Adrenal gland (tissue), 12 donors: Measurements from ENCODE around the gene HHIPL1. TPM values are rescaled to one million over a fixed set of nuclear protein-coding genes. Genes with fewer than 3 reads are reported as not detected.
A peak's percentile ranks its signal among the peaks of the same experiment; 100 is the strongest.

Source experiments
- DNase-seq, 7 donors: peaks; one replicate each; pipeline ENCODE4 v3.0.0-alpha.2; 2019 to 2020
- H3K27ac ChIP-seq, 5 donors: fragments of 200-600 bp; sonication (generic) in 4 of 5; 1 replicate in 3 of 5; 2 replicates in 2 of 5; pipeline versions ENCODE4 v1.5.1 to v1.8.0; 2016 to 2020; ENCODE audit warnings: mild to moderate bottlenecking in 1 of 5
- H3K27me3 ChIP-seq: fragments of 200-600 bp; 2 replicates; pipeline ENCODE4 v1.8.0; 2021
- H3K36me3 ChIP-seq, 2 donors: fragments of 200-600 bp; replicated peaks in 1 of 2; 1 replicate in 1 of 2; 2 replicates in 1 of 2; pipeline versions ENCODE4 v1.5.1 to v1.8.0; 2018 to 2022
- H3K4me1 ChIP-seq, 2 donors: fragments of 200-600 bp; replicated peaks in 1 of 2; 1 replicate in 1 of 2; 2 replicates in 1 of 2; pipeline versions ENCODE4 v1.5.1 to v1.8.0; 2018 to 2021
- H3K4me3 ChIP-seq, 4 donors: fragments of 200-600 bp; sonication (generic) in 3 of 4; one replicate each; pipeline ENCODE4 v1.5.1; 2016 to 2018
- H3K9me3 ChIP-seq, 3 donors: fragments of 200-600 bp; sonication (generic) in 1 of 3; replicated peaks in 1 of 3; 1 replicate in 2 of 3; 2 replicates in 1 of 3; pipeline versions ENCODE4 v1.5.1 to v1.8.0; 2016 to 2021
- CTCF ChIP-seq, 6 experiments: fragments of 450-650 bp in 4 of 6; fragments of 200-600 bp in 2 of 6; sonication (generic) in 1 of 6; IDR thresholded peaks; 1 replicate in 5 of 6; 2 replicates in 1 of 6; pipeline versions ENCODE4 v1.5.1 to v1.8.0; 2016 to 2021; ENCODE audit warnings: antibody characterized with exemption in 6 of 6, mild to moderate bottlenecking in 2 of 6, moderate library complexity in 1 of 6
- POLR2A ChIP-seq, 2 donors: fragments of 450-650 bp; IDR thresholded peaks; one replicate each; pipeline ENCODE4 v1.6.1; 2017; ENCODE audit warnings: antibody characterized with exemption in 2 of 2, mild to moderate bottlenecking in 2 of 2, moderate library complexity in 1 of 2
- WGBS, 4 donors: extraction: QIAGEN DNeasy Blood & Tissue Kit in 2 of 4; methylation state at CpG; one replicate each; pipeline versions ENCODE4 v1.1.5 to v1.1.7; 2013 to 2017; 5-methylcytosine and 5-hydroxymethylcytosine counted together
- intact Hi-C, 2 donors: fragments of 100-400 bp; cut with DNase I; formaldehyde crosslinking; loops; one replicate each; pipeline versions ENCODE4 v1.14.1 to v1.15.0; 2022 to 2023
- polyA plus RNA-seq, 3 donors: library from polyadenylated mRNA; stranded (reverse); fragments of 200-250 nt in 2 of 3; fragments of 350-450 nt in 1 of 3; fragmentation: Illumina TruSeq in 1 of 3; extraction: RNeasy Lipid Tissue Mini Kit (QIAGEN cat#74804) in 1 of 3; gene quantifications; one replicate each; pipeline ENCODE4 v1.2.3, GENCODE V29; 2013 to 2014
- total RNA-seq, 9 donors: library from RNA; depleted of rRNA in 4 of 9; stranded (reverse); fragments of >200 nt in 4 of 9; fragments of 120-200 nt in 1 of 9; fragmentation: NEBNext Ultra II Directional in 1 of 9; extraction: Animal tissue kit (Norgen Biotek cat#: 25700) in 1 of 9; gene quantifications; one replicate each; pipeline versions ENCODE4 v1.1.0 to v1.2.4, GENCODE V29; 2013 to 2023
- donor health status: healthy with polysubstance abuse.
- donor health status: Bipolar disorder and iron deficiency.
- donor health status: DM: yes; HTN: yes; CAD: no.
- donor health status: DM: no; HTN: no; CAD: no.
- donor health status: DM: no; HTN: no; CAD: no.
- donor health status: DM: yes; HTN: yes; CAD: no.

HHIPL1 gene
- total and polyA plus RNA-seq, 12 donors, result 0.20 to 2.9 (median 1.3) TPM

- intact Hi-C loops, result loop anchor here in 1 of 2 donors (5.0 kb wide), 1 partner anchor 41 kb away; no protein-coding TSS in a partner anchor
- Histone ChIP-seq H3K4me3 (peak within 1 kb of the TSS in 3 of 4 donors; percentile 55 to 75 (median 62)), H3K9me3 (no peaks in the 10 kb centered on the region), H3K4me1 (peaks cover 49% of the 10 kb centered on the region in 2 donors), H3K27ac (peak within 1 kb of the TSS; percentile 41 to 88 (median 73)), H3K36me3 (no peaks in the 10 kb centered on the region), H3K27me3 (no peaks in the 10 kb centered on the region)
- peak in 5 of 7 donors; percentile 47 to 67 (median 58) for DNase-seq
- WGBS, 4 donors, result 0 to 10% (median 4%) methylated on average over 11 to 128 of the region's 128 CpGs
- TF ChIP-seq CTCF (IDR thresholded peaks at IDR 0.05), result no peak
- no peak for TF ChIP-seq POLR2A (IDR thresholded peaks at IDR 0.05)
Measured at GRCh38 chr14:99603471-99604277, 41.3 kb upstream of the HHIPL1 start, which contains the start of gene CCDC85C. Gene CCDC85C, minus strand, starts transcription at chr14:99604207. Its CDS starts 248 bp downstream, at chr14:99603959.

GRCh38 chr14:99604278-99604765, 40.6 kb upstream of the HHIPL1 start:
- H3K27me3 ChIP-seq, result no peaks in the 10 kb centered on the region
- intact Hi-C loops, result loop anchor here in 1 of 2 donors (5.0 kb wide), 1 partner anchor 42 kb away; no protein-coding TSS in a partner anchor
- H3K36me3 ChIP-seq, result no peaks in the 10 kb centered on the region
- H3K27ac ChIP-seq, result peak overlapping the region; percentile 41 to 88 (median 72)
- peak overlapping the region in 3 of 4 donors; percentile 55 to 75 (median 62) for H3K4me3 ChIP-seq
- 0 to 1% (median 0%) methylated on average over 1 to 65 of the region's 65 CpGs; no CpG with 5 or more reads in 1 of the 4 donors for WGBS, 4 donors
- TF ChIP-seq CTCF (IDR thresholded peaks at IDR 0.05) (no peak), POLR2A (IDR thresholded peaks at IDR 0.05) (peak in 1 of 2 donors; percentile 70)
- H3K9me3 ChIP-seq, result no peaks in the 10 kb centered on the region
- DNase-seq, result peak; percentile 93 to 97 (median 95)
- peaks cover 42 to 43% of the 10 kb centered on the region in 2 donors for H3K4me1 ChIP-seq

- DNase-seq, result peak in 4 of 7 donors; percentile 49 to 56 (median 52)
Measured at GRCh38 chr14:99604766-99605298, 40.1 kb upstream of the HHIPL1 start.

More at GRCh38 chr14:99604766-99605298, 40.1 kb upstream of the HHIPL1 start:
- H3K4me1 ChIP-seq, result peaks cover 37 to 38% of the 10 kb centered on the region in 2 donors
- H3K27me3 ChIP-seq, result no peaks in the 10 kb centered on the region
- no peaks in the 10 kb centered on the region for H3K36me3 ChIP-seq
- 0 to 1% (median 1%) methylated on average over 16 to 50 of the region's 50 CpGs; no CpG with 5 or more reads in 1 of the 4 donors for WGBS, 4 donors
- TF ChIP-seq CTCF (IDR thresholded peaks at IDR 0.05) (no peak), POLR2A (IDR thresholded peaks at IDR 0.05) (no peak)
- H3K4me3 ChIP-seq, result peak overlapping the region in 3 of 4 donors; percentile 55 to 75 (median 62)
- H3K27ac ChIP-seq, result peak overlapping the region; percentile 41 to 88 (median 72)
- no peaks in the 10 kb centered on the region for H3K9me3 ChIP-seq
- intact Hi-C loops, result loop anchor here in 1 of 2 donors (5.0 kb wide), 1 partner anchor 43 kb away; no protein-coding TSS in a partner anchor
